IMR-90 (cell line): ENCODE measurements around the gene MARCO. TPM values are rescaled to one million over a fixed set of nuclear protein-coding genes. Genes with fewer than 3 reads are reported as not detected.

Experiments
- ATAC-seq: fragments of 200-7000 bp; cut with Tn5 transposase; 2 replicates; pipeline ENCODE4 v1.9.1; 2020; ENCODE audit warnings: low read depth, mild to moderate bottlenecking, moderate library complexity
- BruUV-seq: library from RNA; stranded (reverse); fragments of 400-500 nt; replicated peaks from 2 replicates; lab custom pipeline; 2021; lab: Mats Ljungman, UMichigan
- CTCF ChIA-PET: fragments of 300-600 bp; formaldehyde crosslinking; extraction: SDS; loops from one replicate; lab custom pipeline; 2021; ENCODE audit warnings: antibody characterized with exemption; lab: Yijun Ruan, JAX
- POLR2A ChIA-PET: fragments of 300-600 bp; sonication (Branson Sonifier 250); formaldehyde crosslinking; loops from one replicate; lab custom pipeline; 2022; ENCODE audit warnings: antibody characterized with exemption; ENCODE audit not compliant: unreplicated experiment; lab: Charles Lee
- DNase-seq: peaks from one replicate; pipeline ENCODE4 v3.0.0; 2013
- H2AFZ ChIP-seq: replicated peaks from 2 replicates; pipeline ENCODE3; 2013; ENCODE audit warnings: low read length, mild to moderate bottlenecking; ENCODE audit not compliant: poor library complexity
- H2AK5ac ChIP-seq: 2 replicates; pipeline ENCODE4 v1.6.1; 2013; ENCODE audit warnings: low read depth, low read length, inconsistent platforms
- H2AK9ac ChIP-seq: replicated peaks from 2 replicates; pipeline ENCODE3; 2013; ENCODE audit warnings: mild to moderate bottlenecking, low read depth, low read length, moderate library complexity; ENCODE audit not compliant: poor library complexity
- H2BK120ac ChIP-seq: 2 replicates; pipeline ENCODE4 v1.6.1; 2013; ENCODE audit warnings: low read depth, low read length, inconsistent platforms
- H2BK15ac ChIP-seq: 3 replicates; pipeline ENCODE4 v1.6.1; 2013; ENCODE audit warnings: low read depth, low read length, inconsistent platforms
- H2BK20ac ChIP-seq: 2 replicates; pipeline ENCODE4 v1.6.1; 2013; ENCODE audit warnings: low read depth, mild to moderate bottlenecking, inconsistent platforms, low read length, moderate library complexity
- H2BK5ac ChIP-seq: 2 replicates; pipeline ENCODE4 v1.6.1; 2013; ENCODE audit warnings: mild to moderate bottlenecking, low read depth, low read length, inconsistent platforms; ENCODE audit not compliant: poor library complexity, severe bottlenecking
- H3K14ac ChIP-seq: replicated peaks from 2 replicates; pipeline ENCODE4 v1.6.1; 2013; ENCODE audit warnings: low read depth, low read length, inconsistent platforms
- H3K18ac ChIP-seq: 2 replicates; pipeline ENCODE4 v1.6.1; 2013; ENCODE audit warnings: low read depth, low read length, control low read depth
- H3K23ac ChIP-seq: 2 replicates; pipeline ENCODE4 v1.6.1; 2013; ENCODE audit warnings: low read depth, low read length, inconsistent platforms
- H3K27ac ChIP-seq: 2 replicates; pipeline ENCODE4 v1.5.1; 2013; ENCODE audit warnings: mild to moderate bottlenecking, control low read depth, low read length; ENCODE audit not compliant: insufficient read depth
- H3K27me3 ChIP-seq: 2 replicates; pipeline ENCODE4 v1.6.1; 2013; ENCODE audit warnings: low read length; ENCODE audit not compliant: control insufficient read depth, insufficient read depth
- H3K36me3 ChIP-seq: 2 replicates; pipeline ENCODE4 v1.6.1; 2013; ENCODE audit warnings: low read length, mixed read lengths; ENCODE audit not compliant: control insufficient read depth, insufficient read depth
- H3K4ac ChIP-seq: 2 replicates; pipeline ENCODE4 v1.6.1; 2013; ENCODE audit warnings: low read depth, low read length, inconsistent platforms
- H3K4me1 ChIP-seq: 2 replicates; pipeline ENCODE4 v1.6.1; 2013; ENCODE audit warnings: low read length, mixed read lengths; ENCODE audit not compliant: control insufficient read depth, insufficient read depth
- H3K4me2 ChIP-seq: 2 replicates; pipeline ENCODE4 v1.6.1; 2013; ENCODE audit warnings: low read depth, mild to moderate bottlenecking, control low read depth, low read length, moderate library complexity
- H3K4me3 ChIP-seq: 2 replicates; pipeline ENCODE4 v1.5.1; 2013; ENCODE audit warnings: low read depth, mild to moderate bottlenecking, control low read depth, low read length, moderate library complexity; ENCODE audit not compliant: insufficient read depth
- H3K56ac ChIP-seq: 2 replicates; pipeline ENCODE4 v1.6.1; 2013; ENCODE audit warnings: low read length, inconsistent platforms; ENCODE audit not compliant: insufficient read depth; ENCODE audit errors: extremely low read depth
- H3K79me1 ChIP-seq, 2 experiments: 2 replicates each; pipeline ENCODE4 v1.6.1; 2013; ENCODE audit warnings: low read length in 2 of 2, inconsistent platforms in 1 of 2, low read depth in 1 of 2
- H3K9ac ChIP-seq: 2 replicates; pipeline ENCODE4 v1.6.1; 2013; ENCODE audit warnings: low read depth, low read length, control low read depth
- H3K9me1 ChIP-seq: 2 replicates; pipeline ENCODE4 v1.6.1; 2013; ENCODE audit warnings: low read length, inconsistent platforms; ENCODE audit not compliant: insufficient read depth
- H3K9me3 ChIP-seq: 2 replicates; pipeline ENCODE4 v1.6.1; 2013; ENCODE audit warnings: low read length; ENCODE audit not compliant: control insufficient read depth, insufficient read depth
- H4K20me1 ChIP-seq: 2 replicates; pipeline ENCODE4 v1.6.1; 2013; ENCODE audit warnings: low read length, inconsistent platforms; ENCODE audit not compliant: insufficient read depth
- H4K5ac ChIP-seq: 2 replicates; pipeline ENCODE4 v1.6.1; 2013; ENCODE audit warnings: mild to moderate bottlenecking, low read depth, low read length, control low read depth
- H4K8ac ChIP-seq, 2 experiments: 2 replicates each; pipeline ENCODE4 v1.6.1; 2013; ENCODE audit warnings: low read depth in 2 of 2, low read length in 2 of 2, control low read depth in 1 of 2, inconsistent platforms in 1 of 2
- H4K91ac ChIP-seq: 2 replicates; pipeline ENCODE4 v1.6.1; 2013; ENCODE audit warnings: low read depth, low read length, inconsistent platforms; ENCODE audit not compliant: insufficient read depth
- BHLHE40 ChIP-seq: fragments of 150-350 bp; IDR thresholded peaks from 2 replicates; pipeline ENCODE4 v1.6.1; 2016; ENCODE audit warnings: mild to moderate bottlenecking, low read depth, low read length
- CEBPB ChIP-seq: IDR thresholded peaks from 2 replicates; pipeline ENCODE4 v1.6.1; 2012; ENCODE audit warnings: low read depth, low read length, improper control_type of control experiment
- CHD1 ChIP-seq: IDR thresholded peaks from 2 replicates; pipeline ENCODE4 v1.6.1; 2012; ENCODE audit warnings: low read depth, low read length, improper control_type of control experiment
- ELK1 ChIP-seq: fragments of 150-350 bp; IDR thresholded peaks from 2 replicates; pipeline ENCODE4 v1.6.1; 2016; ENCODE audit warnings: low read depth, mild to moderate bottlenecking, low read length, moderate library complexity, borderline replicate concordance
- FOS ChIP-seq: fragments of 150-350 bp; IDR thresholded peaks from 2 replicates; pipeline ENCODE4 v1.6.1; 2016; ENCODE audit warnings: low read depth, low read length
- MAFK ChIP-seq: IDR thresholded peaks from 2 replicates; pipeline ENCODE4 v1.6.1; 2012; ENCODE audit warnings: low read depth, low read length, improper control_type of control experiment
- MAZ ChIP-seq: IDR thresholded peaks from 2 replicates; pipeline ENCODE4 v1.6.1; 2012; ENCODE audit warnings: low read depth, mild to moderate bottlenecking, low read length, improper control_type of control experiment, moderate library complexity, borderline replicate concordance
- MXI1 ChIP-seq: IDR thresholded peaks from 2 replicates; pipeline ENCODE4 v1.6.1; 2012; ENCODE audit warnings: low read depth, mild to moderate bottlenecking, low read length, moderate library complexity, borderline replicate concordance
- NFE2L2 ChIP-seq: fragments of 150-350 bp; IDR thresholded peaks from 2 replicates; pipeline ENCODE4 v1.6.1; 2016; ENCODE audit warnings: low read depth, mild to moderate bottlenecking, low read length
- POLR2A ChIP-seq: IDR thresholded peaks from 2 replicates; pipeline ENCODE4 v1.6.1; 2012; ENCODE audit warnings: mild to moderate bottlenecking, low read depth, low read length
- RAD21 ChIP-seq: IDR thresholded peaks from 2 replicates; pipeline ENCODE4 v1.6.1; 2012; ENCODE audit warnings: low read length, improper control_type of control experiment
- RCOR1 ChIP-seq: IDR thresholded peaks from 2 replicates; pipeline ENCODE4 v1.6.1; 2012; ENCODE audit warnings: mild to moderate bottlenecking, low read length, improper control_type of control experiment; ENCODE audit not compliant: insufficient replicate concordance
- RFX5 ChIP-seq: IDR thresholded peaks from 2 replicates; pipeline ENCODE4 v1.8.0; 2012; ENCODE audit warnings: low read depth, mild to moderate bottlenecking, low read length, moderate library complexity
- SMC3 ChIP-seq: fragments of 150-350 bp; IDR thresholded peaks from 2 replicates; pipeline ENCODE4 v1.6.1; 2016; ENCODE audit warnings: low read depth, mild to moderate bottlenecking, antibody characterized with exemption, low read length, moderate library complexity
- WGBS, 2 experiments: methylation state at CpG; one replicate each; pipeline versions ENCODE4 v1.1.5 to v1.1.7; 2013; ENCODE audit warnings: missing lambda C conversion rate in 2 of 2; ENCODE audit not compliant: insufficient read length in 1 of 2; ENCODE audit errors: extremely low coverage in 2 of 2; 5-methylcytosine and 5-hydroxymethylcytosine counted together
- dilution Hi-C: fragments of 300-500 bp; cut with HindIII; formaldehyde crosslinking; loops from one replicate; pipeline ENCODE4 v1.14.3; 2018; ENCODE audit warnings: low sequenced_read_pairs; ENCODE audit not compliant: unreplicated experiment
- in situ Hi-C: fragments of 300-500 bp; cut with MboI; formaldehyde crosslinking; loops from 3 replicates; pipeline ENCODE4 v1.14.3; 2019; ENCODE audit warnings: low sequenced_read_pairs, inconsistent platforms, mixed read lengths
- intact Hi-C: fragments of 100-400 bp; cut with micrococcal nuclease; formaldehyde crosslinking; loops from 2 replicates; pipeline ENCODE4 v1.10.0; 2022
- polyA plus RNA-seq, 3 experiments: library from polyadenylated mRNA; depleted of rRNA; stranded (reverse); fragments of >200 nt; gene quantifications; 2 replicates each; pipeline ENCODE4 v1.2.3, GENCODE V29; 2012; ENCODE audit warnings: low replicate concordance in 1 of 3
- total RNA-seq: library from RNA; depleted of rRNA; stranded (reverse); fragments of >200 nt; gene quantifications from 2 replicates; pipeline ENCODE4 v1.2.3, GENCODE V29; 2012
- TF ChIP-seq, protein P1 (sequence below): fragments of 150-350 bp; IDR thresholded peaks from 2 replicates; pipeline ENCODE4 v1.6.1; 2017; ENCODE audit warnings: mild to moderate bottlenecking, antibody characterized with exemption, low read length, low read depth
- TF ChIP-seq, protein P2 (sequence below): conservative IDR thresholded peaks from 2 replicates; pipeline ENCODE4 v1.5.1; 2012; ENCODE audit warnings: mild to moderate bottlenecking, low read depth, low read length, improper control_type of control experiment

MARCO gene
- total and polyA plus RNA-seq, 2 of the 4 experiments (the other 2 are of a cell fraction) = not detected

GRCh38 chr2:118969734-118970395 lies 27.9 kb downstream of the MARCO start:
- Histone ChIP-seq H2AFZ (peak overlapping the region; percentile 32), H2BK15ac (no peak overlapping the region), H3K4me3 (no peak overlapping the region), H4K8ac (no peak overlapping the region), H4K20me1 (no peaks in the 10 kb centered on the region), H2AK9ac (no peak overlapping the region), H2BK120ac (no peak overlapping the region), H4K91ac (no peak overlapping the region), H3K14ac (no peak overlapping the region), H4K5ac (no peak overlapping the region), H3K18ac (no peak overlapping the region), H3K9me3 (no peaks in the 10 kb centered on the region), H2BK5ac (no peak overlapping the region), H2AK5ac (no peak overlapping the region), H3K9me1 (no peaks in the 10 kb centered on the region), H3K79me1 (no peaks in the 10 kb centered on the region), H3K27me3 (no peaks in the 10 kb centered on the region), H3K4me2 (no peak overlapping the region), H3K9ac (no peak overlapping the region), H3K4me1 (no peaks in the 10 kb centered on the region), H3K36me3 (no peaks in the 10 kb centered on the region), H3K27ac (no peak overlapping the region), H3K4ac (no peak overlapping the region), H3K23ac (no peak overlapping the region), H3K56ac (no peak overlapping the region), H2BK20ac (no peak overlapping the region)
- no peak for TF ChIP-seq BHLHE40
- no peak for TF ChIP-seq POLR2A
- TF ChIP-seq FOS = no peak
- no peak for TF ChIP-seq RFX5
- no peak for TF ChIP-seq RCOR1
- no peak for TF ChIP-seq ELK1
- no peak for TF ChIP-seq NFE2L2
- TF ChIP-seq, protein P1, sequence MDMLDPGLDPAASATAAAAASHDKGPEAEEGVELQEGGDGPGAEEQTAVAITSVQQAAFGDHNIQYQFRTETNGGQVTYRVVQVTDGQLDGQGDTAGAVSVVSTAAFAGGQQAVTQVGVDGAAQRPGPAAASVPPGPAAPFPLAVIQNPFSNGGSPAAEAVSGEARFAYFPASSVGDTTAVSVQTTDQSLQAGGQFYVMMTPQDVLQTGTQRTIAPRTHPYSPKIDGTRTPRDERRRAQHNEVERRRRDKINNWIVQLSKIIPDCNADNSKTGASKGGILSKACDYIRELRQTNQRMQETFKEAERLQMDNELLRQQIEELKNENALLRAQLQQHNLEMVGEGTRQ = no peak
- no peak for TF ChIP-seq CHD1
- no peak for TF ChIP-seq MAFK
- no peak for TF ChIP-seq RAD21
- no peak for TF ChIP-seq MXI1
- TF ChIP-seq SMC3 = no peak
- TF ChIP-seq, protein P2, sequence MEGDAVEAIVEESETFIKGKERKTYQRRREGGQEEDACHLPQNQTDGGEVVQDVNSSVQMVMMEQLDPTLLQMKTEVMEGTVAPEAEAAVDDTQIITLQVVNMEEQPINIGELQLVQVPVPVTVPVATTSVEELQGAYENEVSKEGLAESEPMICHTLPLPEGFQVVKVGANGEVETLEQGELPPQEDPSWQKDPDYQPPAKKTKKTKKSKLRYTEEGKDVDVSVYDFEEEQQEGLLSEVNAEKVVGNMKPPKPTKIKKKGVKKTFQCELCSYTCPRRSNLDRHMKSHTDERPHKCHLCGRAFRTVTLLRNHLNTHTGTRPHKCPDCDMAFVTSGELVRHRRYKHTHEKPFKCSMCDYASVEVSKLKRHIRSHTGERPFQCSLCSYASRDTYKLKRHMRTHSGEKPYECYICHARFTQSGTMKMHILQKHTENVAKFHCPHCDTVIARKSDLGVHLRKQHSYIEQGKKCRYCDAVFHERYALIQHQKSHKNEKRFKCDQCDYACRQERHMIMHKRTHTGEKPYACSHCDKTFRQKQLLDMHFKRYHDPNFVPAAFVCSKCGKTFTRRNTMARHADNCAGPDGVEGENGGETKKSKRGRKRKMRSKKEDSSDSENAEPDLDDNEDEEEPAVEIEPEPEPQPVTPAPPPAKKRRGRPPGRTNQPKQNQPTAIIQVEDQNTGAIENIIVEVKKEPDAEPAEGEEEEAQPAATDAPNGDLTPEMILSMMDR = no peak
- TF ChIP-seq CEBPB = no peak
- no peak for TF ChIP-seq MAZ
- DNase-seq (no peak), ATAC-seq (no peak)
- intact Hi-C loops (no loop called here), dilution Hi-C loops (no loop called here), in situ Hi-C loops (no loop called here)
- POLR2A ChIA-PET = no interaction called here
- BruUV-seq = no TSS peak
- 66% methylated on average over 11 of the region's 16 CpGs; no CpG with 5 or more reads in 1 of the 2 experiments for WGBS, 2 experiments
- CTCF ChIA-PET = no interaction called here
